ENCODE results near the gene SMAD6. TPM values are rescaled to one million over a fixed set of nuclear protein-coding genes. Genes with fewer than 3 reads are reported as not detected.

The SMAD6 gene
- total and polyA plus RNA-seq, 2 experiments from 2014 or later: 1.6 to 15.7 TPM

DNA sequence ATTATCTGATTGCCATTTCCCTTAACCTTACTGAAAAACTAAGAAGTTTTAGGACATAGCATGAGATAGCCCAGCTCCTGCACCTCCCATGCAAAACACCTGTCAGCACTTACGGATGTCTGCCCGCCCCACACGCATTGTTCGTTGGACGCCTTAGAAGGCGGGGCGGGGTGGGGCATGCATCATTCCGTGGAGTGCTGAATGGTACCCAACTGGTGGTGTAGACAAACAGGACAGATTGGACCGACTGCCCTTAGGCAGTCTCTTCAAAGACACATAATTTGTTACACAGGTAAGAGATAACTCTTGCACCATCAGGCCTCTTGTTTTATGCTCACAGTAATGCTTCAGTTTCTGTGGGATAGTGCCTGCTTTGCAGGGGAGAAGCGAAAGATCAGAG, 93.8 kb downstream of the SMAD6 start:
- no peaks in the 10 kb centered on the region for H4K20me1 ChIP-seq (replicated peaks; ENCODE audit: insufficient read depth)
- no peaks in the 10 kb centered on the region for H3F3A ChIP-seq (replicated peaks; ENCODE audit: low read depth)
- no peak overlapping the region for H3K27ac Mint-ChIP-seq
- H3K79me2 ChIP-seq (replicated peaks; ENCODE audit: insufficient read depth): no peaks in the 10 kb centered on the region
- peaks cover 2% of the 10 kb centered on the region for H3K27me3 Mint-ChIP-seq (ENCODE audit: insufficient read depth, low read depth, poor library complexity)
- no peaks in the 10 kb centered on the region for H3K36me3 ChIP-seq (ENCODE audit: insufficient read depth)
- no peak overlapping the region for H3K4me3 ChIP-seq
- no peak overlapping the region for H2AFZ ChIP-seq
- H3K4me3 Mint-ChIP-seq: no peak overlapping the region
- H3K9me2 ChIP-seq (ENCODE audit: insufficient read depth): no peaks in the 10 kb centered on the region
- no peaks in the 10 kb centered on the region for H3K27me3 ChIP-seq (ENCODE audit: insufficient read depth)
- H3K36me3 Mint-ChIP-seq (ENCODE audit: low read depth): no peaks in the 10 kb centered on the region
- no peak overlapping the region for H3K4me2 ChIP-seq
- DNase-seq (ENCODE audit: low spot score) (no peak), ATAC-seq (no peak)
- H3K4me1 Mint-ChIP-seq: no peaks in the 10 kb centered on the region
- no peak overlapping the region for H3K27ac ChIP-seq (ENCODE audit: low read depth)
- no peaks in the 10 kb centered on the region for H3K4me1 ChIP-seq (ENCODE audit: insufficient read depth)
- TF ChIP-seq POLR2AphosphoS5 (IDR thresholded peaks at IDR 0.05; ENCODE audit: low read depth): no peak
- no peaks in the 10 kb centered on the region for H3K9me3 Mint-ChIP-seq

DNA sequence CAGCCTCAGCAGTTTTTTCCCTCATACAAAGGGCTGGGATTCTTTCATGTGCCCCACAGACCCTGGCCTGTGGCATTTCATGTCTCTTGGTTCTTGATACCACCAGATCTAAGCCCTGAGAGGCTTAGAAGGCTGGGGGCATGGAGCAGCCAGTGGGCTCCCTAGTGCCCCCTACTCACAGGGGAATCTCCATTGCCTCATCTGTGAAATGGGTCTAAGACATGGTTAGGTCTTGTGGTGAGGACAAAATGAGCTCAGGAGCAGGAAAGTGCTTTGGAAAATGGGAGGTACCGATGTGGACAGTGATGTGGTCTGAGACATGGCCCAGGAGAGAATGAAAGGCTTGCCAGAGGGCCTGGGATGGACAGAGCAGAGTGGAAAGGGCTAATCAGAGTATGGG, 94.3 kb downstream of the SMAD6 start:
- Histone ChIP-seq H3F3A (replicated peaks; ENCODE audit: low read depth) (no peaks in the 10 kb centered on the region), H2AFZ (no peak overlapping the region), H3K27me3 (ENCODE audit: insufficient read depth) (no peaks in the 10 kb centered on the region), H3K27ac (ENCODE audit: low read depth) (no peak overlapping the region), H3K36me3 (ENCODE audit: insufficient read depth) (no peaks in the 10 kb centered on the region), H3K9me2 (ENCODE audit: insufficient read depth) (no peaks in the 10 kb centered on the region), H3K79me2 (replicated peaks; ENCODE audit: insufficient read depth) (no peaks in the 10 kb centered on the region), H3K4me1 (ENCODE audit: insufficient read depth) (no peaks in the 10 kb centered on the region), H3K4me2 (no peak overlapping the region), H3K4me3 (no peak overlapping the region), H4K20me1 (replicated peaks; ENCODE audit: insufficient read depth) (no peaks in the 10 kb centered on the region)
- ATAC-seq: no peak
- DNase-seq (ENCODE audit: low spot score): no peak
- H3K4me1 Mint-ChIP-seq: no peaks in the 10 kb centered on the region
- TF ChIP-seq CTCF (conservative IDR thresholded peaks at IDR 0.05; ENCODE audit: low read depth in 2 of 2) (no peak), ZNF331 (CRISPR knock-in tag; IDR thresholded peaks at IDR 0.05; ENCODE audit: low read depth) (no peak), POLR2AphosphoS5 (IDR thresholded peaks at IDR 0.05; ENCODE audit: low read depth) (no peak), EZH2 (IDR thresholded peaks at IDR 0.05; ENCODE audit: low read depth, unreplicated experiment) (no peak), ETS1 (IDR thresholded peaks at IDR 0.05) (no peak), CREB1 (CRISPR knock-in tag; IDR thresholded peaks at IDR 0.05; ENCODE audit: low read depth) (no peak), NANOG (IDR thresholded peaks at IDR 0.05; ENCODE audit: borderline replicate concordance) (no peak)
- TF ChIP-seq, protein P1, sequence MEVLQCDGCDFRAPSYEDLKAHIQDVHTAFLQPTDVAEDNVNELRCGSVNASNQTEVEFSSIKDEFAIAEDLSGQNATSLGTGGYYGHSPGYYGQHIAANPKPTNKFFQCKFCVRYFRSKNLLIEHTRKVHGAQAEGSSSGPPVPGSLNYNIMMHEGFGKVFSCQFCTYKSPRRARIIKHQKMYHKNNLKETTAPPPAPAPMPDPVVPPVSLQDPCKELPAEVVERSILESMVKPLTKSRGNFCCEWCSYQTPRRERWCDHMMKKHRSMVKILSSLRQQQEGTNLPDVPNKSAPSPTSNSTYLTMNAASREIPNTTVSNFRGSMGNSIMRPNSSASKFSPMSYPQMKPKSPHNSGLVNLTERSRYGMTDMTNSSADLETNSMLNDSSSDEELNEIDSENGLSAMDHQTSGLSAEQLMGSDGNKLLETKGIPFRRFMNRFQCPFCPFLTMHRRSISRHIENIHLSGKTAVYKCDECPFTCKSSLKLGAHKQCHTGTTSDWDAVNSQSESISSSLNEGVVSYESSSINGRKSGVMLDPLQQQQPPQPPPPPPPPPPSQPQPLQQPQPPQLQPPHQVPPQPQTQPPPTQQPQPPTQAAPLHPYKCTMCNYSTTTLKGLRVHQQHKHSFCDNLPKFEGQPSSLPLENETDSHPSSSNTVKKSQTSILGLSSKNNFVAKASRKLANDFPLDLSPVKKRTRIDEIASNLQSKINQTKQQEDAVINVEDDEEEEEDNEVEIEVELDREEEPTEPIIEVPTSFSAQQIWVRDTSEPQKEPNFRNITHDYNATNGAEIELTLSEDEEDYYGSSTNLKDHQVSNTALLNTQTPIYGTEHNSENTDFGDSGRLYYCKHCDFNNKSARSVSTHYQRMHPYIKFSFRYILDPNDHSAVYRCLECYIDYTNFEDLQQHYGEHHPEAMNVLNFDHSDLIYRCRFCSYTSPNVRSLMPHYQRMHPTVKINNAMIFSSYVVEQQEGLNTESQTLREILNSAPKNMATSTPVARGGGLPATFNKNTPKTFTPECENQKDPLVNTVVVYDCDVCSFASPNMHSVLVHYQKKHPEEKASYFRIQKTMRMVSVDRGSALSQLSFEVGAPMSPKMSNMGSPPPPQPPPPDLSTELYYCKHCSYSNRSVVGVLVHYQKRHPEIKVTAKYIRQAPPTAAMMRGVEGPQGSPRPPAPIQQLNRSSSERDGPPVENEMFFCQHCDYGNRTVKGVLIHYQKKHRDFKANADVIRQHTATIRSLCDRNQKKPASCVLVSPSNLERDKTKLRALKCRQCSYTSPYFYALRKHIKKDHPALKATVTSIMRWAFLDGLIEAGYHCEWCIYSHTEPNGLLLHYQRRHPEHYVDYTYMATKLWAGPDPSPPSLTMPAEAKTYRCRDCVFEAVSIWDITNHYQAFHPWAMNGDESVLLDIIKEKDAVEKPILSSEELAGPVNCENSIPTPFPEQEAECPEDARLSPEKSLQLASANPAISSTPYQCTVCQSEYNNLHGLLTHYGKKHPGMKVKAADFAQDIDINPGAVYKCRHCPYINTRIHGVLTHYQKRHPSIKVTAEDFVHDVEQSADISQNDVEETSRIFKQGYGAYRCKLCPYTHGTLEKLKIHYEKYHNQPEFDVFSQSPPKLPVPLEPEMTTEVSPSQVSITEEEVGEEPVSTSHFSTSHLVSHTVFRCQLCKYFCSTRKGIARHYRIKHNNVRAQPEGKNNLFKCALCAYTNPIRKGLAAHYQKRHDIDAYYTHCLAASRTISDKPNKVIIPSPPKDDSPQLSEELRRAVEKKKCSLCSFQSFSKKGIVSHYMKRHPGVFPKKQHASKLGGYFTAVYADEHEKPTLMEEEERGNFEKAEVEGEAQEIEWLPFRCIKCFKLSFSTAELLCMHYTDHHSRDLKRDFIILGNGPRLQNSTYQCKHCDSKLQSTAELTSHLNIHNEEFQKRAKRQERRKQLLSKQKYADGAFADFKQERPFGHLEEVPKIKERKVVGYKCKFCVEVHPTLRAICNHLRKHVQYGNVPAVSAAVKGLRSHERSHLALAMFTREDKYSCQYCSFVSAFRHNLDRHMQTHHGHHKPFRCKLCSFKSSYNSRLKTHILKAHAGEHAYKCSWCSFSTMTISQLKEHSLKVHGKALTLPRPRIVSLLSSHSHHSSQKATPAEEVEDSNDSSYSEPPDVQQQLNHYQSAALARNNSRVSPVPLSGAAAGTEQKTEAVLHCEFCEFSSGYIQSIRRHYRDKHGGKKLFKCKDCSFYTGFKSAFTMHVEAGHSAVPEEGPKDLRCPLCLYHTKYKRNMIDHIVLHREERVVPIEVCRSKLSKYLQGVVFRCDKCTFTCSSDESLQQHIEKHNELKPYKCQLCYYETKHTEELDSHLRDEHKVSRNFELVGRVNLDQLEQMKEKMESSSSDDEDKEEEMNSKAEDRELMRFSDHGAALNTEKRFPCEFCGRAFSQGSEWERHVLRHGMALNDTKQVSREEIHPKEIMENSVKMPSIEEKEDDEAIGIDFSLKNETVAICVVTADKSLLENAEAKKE (CRISPR knock-in tag; IDR thresholded peaks at IDR 0.05): no peak
- no peak overlapping the region for H3K27ac Mint-ChIP-seq
- no peak overlapping the region for H3K4me3 Mint-ChIP-seq
- H3K9me3 Mint-ChIP-seq: no peaks in the 10 kb centered on the region
- H3K36me3 Mint-ChIP-seq (ENCODE audit: low read depth): no peaks in the 10 kb centered on the region
- peaks cover 2% of the 10 kb centered on the region for H3K27me3 Mint-ChIP-seq (ENCODE audit: insufficient read depth, low read depth, poor library complexity)
